A549 (cell line): ENCODE results near the gene ABCC4. TPM values are rescaled to one million over a fixed set of nuclear protein-coding genes. Genes with fewer than 3 reads are reported as not detected.

Experiments used
- ATAC-seq, 2 experiments: fragments of 200-7000 bp in 1 of 2; fragments of >200 bp in 1 of 2; cut with Nextera tagmentation in 1 of 2; cut with Tn5 transposase in 1 of 2; 3 replicates each; pipeline versions ENCODE4 v1.8.0 to v1.9.1; 2018 to 2020; ENCODE audit warnings: mild to moderate bottlenecking in 1 of 2, moderate library complexity in 1 of 2
- CTCF ChIA-PET: fragments of 300-600 bp; sonication (Branson Sonifier 250); formaldehyde crosslinking; extraction: SDS; loops from one replicate; lab custom pipeline; 2021; ENCODE audit warnings: antibody characterized with exemption, inconsistent platforms; lab: Yijun Ruan, JAX
- POLR2A ChIA-PET: fragments of 350-600 bp; formaldehyde crosslinking; extraction: SDS; loops from one replicate; lab custom pipeline; 2021; ENCODE audit warnings: antibody characterized with exemption, inconsistent platforms; lab: Yijun Ruan, JAX
- DNase-seq, 2 experiments: peaks; one replicate each; pipeline versions ENCODE4 v3.0.0 to v3.0.0-alpha.2; 2011 to 2016; ENCODE audit warnings: low read depth in 1 of 2, low spot score in 1 of 2
- FAIRE-seq: peaks from 2 replicates; lab custom pipeline; 2011; peaks lifted over from hg19 to GRCh38; lab: Jason Lieb, UNC
- H3K27ac ChIP-seq, 2 experiments: fragments of >200 bp; sonication (Bioruptor Twin); formaldehyde crosslinking; 3 replicates each; pipeline ENCODE4 v1.5.1; 2016 to 2017
- H3K4me1 ChIP-seq: fragments of >200 bp; sonication (Bioruptor Twin); formaldehyde crosslinking; 3 replicates; pipeline ENCODE4 v1.6.1; 2016
- H3K4me2 ChIP-seq: fragments of >200 bp; sonication (Bioruptor Twin); formaldehyde crosslinking; 3 replicates; pipeline ENCODE4 v1.6.1; 2016
- H3K4me3 ChIP-seq: fragments of >200 bp; sonication (Bioruptor Twin); formaldehyde crosslinking; 3 replicates; pipeline ENCODE4 v1.5.1; 2016
- H3K9me3 ChIP-seq: fragments of >200 bp; sonication (Bioruptor Twin); formaldehyde crosslinking; 3 replicates; pipeline ENCODE4 v1.6.1; 2016
- CBX2 ChIP-seq: fragments of 200-600 bp; sonication (generic); IDR thresholded peaks from 2 replicates; pipeline ENCODE4 v1.6.1; 2016; ENCODE audit warnings: low read depth, mild to moderate bottlenecking, borderline replicate concordance
- E2F6 ChIP-seq: IDR thresholded peaks from 2 replicates; pipeline ENCODE4 v1.6.1; 2012; ENCODE audit warnings: low read depth, borderline replicate concordance
- FOXS1 ChIP-seq: fragments of 250-450 bp; sonication (Bioruptor Pico); IDR thresholded peaks from 2 replicates; pipeline ENCODE4 v1.5.0; 2020; ENCODE audit warnings: mild to moderate bottlenecking, moderate library complexity
- GATA3 ChIP-seq: IDR thresholded peaks from 2 replicates; pipeline ENCODE4 v1.6.1; 2012; ENCODE audit warnings: borderline replicate concordance
- HDAC2 ChIP-seq: fragments of 200-600 bp; sonication (generic); IDR thresholded peaks from 2 replicates; pipeline ENCODE4 v1.6.1; 2016
- HES2 ChIP-seq: fragments of >200 bp; sonication (Bioruptor Twin); formaldehyde crosslinking; IDR thresholded peaks from 2 replicates; pipeline ENCODE4 v1.6.1; 2016
- HMGXB4 ChIP-seq: fragments of 250-450 bp; sonication (Bioruptor Pico); IDR thresholded peaks from 2 replicates; pipeline ENCODE4 v1.5.0; 2021; ENCODE audit warnings: mild to moderate bottlenecking, moderate library complexity, borderline replicate concordance
- HOXB13 ChIP-seq: fragments of 250-450 bp; sonication (Bioruptor Pico); IDR thresholded peaks from 2 replicates; pipeline ENCODE4 v1.5.0; 2020; ENCODE audit warnings: low read depth, mild to moderate bottlenecking, moderate library complexity
- JUNB ChIP-seq: fragments of >200 bp; sonication (Bioruptor Twin); formaldehyde crosslinking; IDR thresholded peaks from 2 replicates; pipeline ENCODE4 v1.6.1; 2016
- MAFK ChIP-seq: fragments of 450-650 bp; IDR thresholded peaks from 2 replicates; pipeline ENCODE4 v1.6.1; 2014; ENCODE audit not compliant: partially characterized antibody
- MAZ ChIP-seq: fragments of 150-350 bp; IDR thresholded peaks from 2 replicates; pipeline ENCODE4 v1.6.1; 2014; ENCODE audit warnings: antibody characterized with exemption, low read depth, low read length, borderline replicate concordance
- MYC ChIP-seq: IDR thresholded peaks from 2 replicates; pipeline ENCODE4 v1.6.1; 2012; ENCODE audit warnings: mild to moderate bottlenecking, inconsistent platforms, low read length, improper control_type of control experiment, borderline replicate concordance
- NPAS2 ChIP-seq: fragments of 250-450 bp; sonication (Bioruptor Pico); IDR thresholded peaks from 2 replicates; pipeline ENCODE4 v1.8.0; 2022; ENCODE audit warnings: mild to moderate bottlenecking, moderate library complexity, borderline replicate concordance
- NR3C1 ChIP-seq: fragments of >200 bp; sonication (Bioruptor Twin); formaldehyde crosslinking; IDR thresholded peaks from 3 replicates; pipeline ENCODE4 v1.6.1; 2017
- PHF8 ChIP-seq: fragments of 200-600 bp; sonication (generic); IDR thresholded peaks from 2 replicates; pipeline ENCODE4 v1.6.1; 2016; ENCODE audit warnings: low read depth, mild to moderate bottlenecking, antibody characterized with exemption, moderate library complexity, borderline replicate concordance
- RAD21 ChIP-seq, 2 experiments: fragments of >200 bp in 1 of 2; sonication (Bioruptor Twin) in 1 of 2; formaldehyde crosslinking in 1 of 2; IDR thresholded peaks in 1 of 2; conservative IDR thresholded peaks in 1 of 2; 2 replicates in 1 of 2; 3 replicates in 1 of 2; pipeline ENCODE4 v1.6.1; 2012 to 2018; ENCODE audit warnings: inconsistent platforms in 1 of 2
- RCOR1 ChIP-seq: fragments of 150-350 bp; IDR thresholded peaks from 2 replicates; pipeline ENCODE4 v1.6.1; 2014; ENCODE audit warnings: antibody characterized with exemption, low read length, low read depth
- SREBF2 ChIP-seq: fragments of 450-650 bp; IDR thresholded peaks from 2 replicates; pipeline ENCODE4 v1.6.1; 2014; ENCODE audit warnings: mild to moderate bottlenecking, moderate library complexity
- TFCP2L1 ChIP-seq: fragments of 250-450 bp; sonication (Bioruptor Pico); IDR thresholded peaks from 2 replicates; pipeline ENCODE4 v1.5.0; 2021; ENCODE audit warnings: mild to moderate bottlenecking
- ZFP36 ChIP-seq: fragments of 450-650 bp; IDR thresholded peaks from 2 replicates; pipeline ENCODE4 v1.6.1; 2014; ENCODE audit warnings: borderline replicate concordance; ENCODE audit not compliant: partially characterized antibody
- ZSCAN20 ChIP-seq: fragments of 250-450 bp; sonication (Bioruptor Pico); IDR thresholded peaks from 2 replicates; pipeline ENCODE4 v1.8.0; 2022; ENCODE audit warnings: mild to moderate bottlenecking, moderate library complexity
- WGBS: methylation state at CpG from one replicate; pipeline ENCODE4 v1.1.6; 2017; ENCODE audit errors: missing lambda C conversion rate; 5-methylcytosine and 5-hydroxymethylcytosine counted together
- polyA plus RNA-seq, 4 experiments: library from polyadenylated mRNA; depleted of rRNA in 3 of 4; stranded (reverse); fragments of >200 nt; fragmentation: RNase III in 1 of 4; extraction: RNeasy Plus Mini Kit Qiagen cat#74134 plus additional on column Dnase treatment in 1 of 4; gene quantifications; 2 replicates in 3 of 4; 3 replicates in 1 of 4; pipeline ENCODE4 v1.2.3, GENCODE V29; 2011 to 2017
- TF ChIP-seq, protein P1 (sequence below): fragments of 250-450 bp; sonication (Bioruptor Pico); IDR thresholded peaks from 2 replicates; pipeline ENCODE4 v1.5.0; 2020; ENCODE audit warnings: low read depth, mild to moderate bottlenecking, moderate library complexity

Gene ABCC4
- polyA plus RNA-seq, 2 of the 4 experiments (the other 2 are of a cell fraction): 23.5 to 56.2 TPM

DNA sequence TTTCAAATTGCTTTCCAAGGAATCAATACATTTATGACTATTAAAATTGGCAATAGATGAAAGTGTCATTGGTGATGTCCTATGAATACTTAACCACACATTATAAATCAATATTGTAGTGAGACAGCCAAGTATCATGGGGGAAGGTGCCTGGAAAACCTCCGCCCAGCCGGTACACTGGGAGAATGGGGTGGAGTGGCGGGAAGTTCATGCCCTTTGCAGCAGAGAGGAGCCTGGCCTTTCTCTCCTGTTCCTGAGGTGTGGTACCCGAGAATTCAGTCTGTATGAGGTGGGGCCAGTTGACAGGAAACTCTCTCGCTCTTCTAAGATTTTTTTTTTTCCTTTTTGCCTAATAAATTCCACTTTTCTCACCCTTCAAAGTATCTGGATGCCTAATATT, 25.4 kb upstream of the ABCC4 start (continued):
- TF ChIP-seq NR3C1 (no peak), HES2 (no peak)
- TF ChIP-seq, all 56 proteins: peak for 0

DNA sequence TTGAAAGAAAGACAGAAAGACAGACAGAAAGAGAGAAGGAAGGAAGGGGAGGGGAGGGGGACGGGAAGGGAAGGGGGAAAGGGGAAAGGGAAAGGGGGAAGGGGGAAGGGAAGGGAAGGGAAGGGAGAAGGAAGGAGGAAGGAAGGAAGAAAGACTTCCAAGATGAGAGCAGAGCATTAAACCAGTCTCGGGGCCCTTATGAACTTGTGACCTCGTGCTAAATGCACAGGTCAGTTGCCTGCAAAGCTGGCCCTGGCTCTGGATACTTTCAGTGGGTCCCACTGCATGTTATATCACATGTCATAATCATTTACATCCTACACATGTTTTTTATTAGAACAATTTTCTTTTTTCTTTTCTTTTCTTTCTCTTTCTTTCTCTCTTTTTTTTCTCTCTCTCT, 24.2 kb upstream of the ABCC4 start:
- ChIA-PET POLR2A (no interaction called here), CTCF (no interaction called here)
- H3K4me1 ChIP-seq: no peaks in the 10 kb centered on the region
- WGBS: 71% methylated on average over 3 of the region's 3 CpGs
- ATAC-seq: no peak
- H3K4me2 ChIP-seq: no peak overlapping the region
- FAIRE-seq: no peak
- no peaks in the 10 kb centered on the region for H3K9me3 ChIP-seq
- no peak for DNase-seq
- no peak overlapping the region for H3K27ac ChIP-seq
- H3K4me3 ChIP-seq: no peak overlapping the region
- TF ChIP-seq MAZ: no peak
- TF ChIP-seq HOXB13 (CRISPR knock-in tag): no peak
- TF ChIP-seq RAD21 (conservative IDR thresholded peaks at IDR 0.05 in 1 of 2, IDR thresholded peaks at IDR 0.05 in 1 of 2): no peak
- no peak for TF ChIP-seq HMGXB4 (CRISPR knock-in tag)
- no peak for TF ChIP-seq NPAS2 (CRISPR knock-in tag)
- no peak for TF ChIP-seq E2F6
- TF ChIP-seq ZSCAN20 (CRISPR knock-in tag): no peak

DNA sequence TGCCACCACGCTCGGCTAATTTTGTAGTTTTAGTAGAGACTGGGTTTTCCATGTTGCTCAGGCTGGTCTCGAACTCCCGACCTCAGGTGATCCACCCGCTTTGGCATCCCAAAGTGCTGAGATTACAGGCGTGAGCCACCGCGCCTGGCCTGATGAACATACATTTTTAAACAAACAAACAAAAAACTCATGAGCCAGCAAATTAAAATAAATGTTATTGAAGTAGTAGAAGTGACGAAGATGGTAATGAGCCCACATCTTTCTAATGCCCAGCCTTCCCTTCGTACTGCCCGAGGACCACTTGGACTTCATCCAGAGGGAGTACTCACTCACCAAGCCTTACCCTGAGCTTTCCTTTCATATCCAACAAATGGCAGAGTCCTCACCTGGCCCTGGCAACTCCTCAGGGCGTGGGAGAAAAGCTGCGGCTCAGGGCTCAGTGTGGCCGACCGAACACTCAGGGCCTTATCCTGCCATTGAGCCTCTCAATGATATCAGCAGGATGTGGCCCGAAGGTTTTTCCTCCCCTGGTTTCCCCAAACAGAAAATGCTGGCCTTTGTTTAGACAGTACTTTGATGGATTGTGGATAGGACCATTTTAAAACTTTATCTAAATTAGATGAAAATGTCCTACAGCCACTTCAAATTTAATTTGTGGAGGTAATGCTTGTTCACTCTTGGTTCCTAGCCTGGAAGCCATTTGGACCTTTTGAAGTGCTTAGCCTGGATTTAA, 22.8 kb upstream of the ABCC4 start:
- WGBS: 73% methylated on average over 16 of the region's 16 CpGs
- FAIRE-seq: no peak
- H3K27ac ChIP-seq: no peak overlapping the region
- ChIA-PET CTCF (interaction anchor here (1.5 kb wide), 1 partner anchor 11 kb away, joined by 4 read pairs; no protein-coding TSS in a partner anchor), POLR2A (no interaction called here)
- DNase-seq: no peak
- TF ChIP-seq MAFK (peak; percentile 5), RCOR1 (no peak)
- H3K9me3 ChIP-seq: no peaks in the 10 kb centered on the region
- H3K4me3 ChIP-seq: no peak overlapping the region
- H3K4me2 ChIP-seq: no peak overlapping the region
- H3K4me1 ChIP-seq: no peaks in the 10 kb centered on the region
- no peak for ATAC-seq

GRCh38 chr13:95319551-95320274, 18.5 kb upstream of the ABCC4 start:
- DNase-seq (no peak), ATAC-seq (no peak), FAIRE-seq (no peak)
- TF ChIP-seq FOXS1 (CRISPR knock-in tag) (no peak), ZSCAN20 (CRISPR knock-in tag) (no peak), MYC (no peak), ZFP36 (no peak), PHF8 (no peak), GATA3 (no peak), NPAS2 (CRISPR knock-in tag) (no peak), TFCP2L1 (no peak), HDAC2 (no peak), JUNB (no peak), SREBF2 (no peak), CBX2 (no peak), HOXB13 (CRISPR knock-in tag) (no peak)
- TF ChIP-seq, protein P1, sequence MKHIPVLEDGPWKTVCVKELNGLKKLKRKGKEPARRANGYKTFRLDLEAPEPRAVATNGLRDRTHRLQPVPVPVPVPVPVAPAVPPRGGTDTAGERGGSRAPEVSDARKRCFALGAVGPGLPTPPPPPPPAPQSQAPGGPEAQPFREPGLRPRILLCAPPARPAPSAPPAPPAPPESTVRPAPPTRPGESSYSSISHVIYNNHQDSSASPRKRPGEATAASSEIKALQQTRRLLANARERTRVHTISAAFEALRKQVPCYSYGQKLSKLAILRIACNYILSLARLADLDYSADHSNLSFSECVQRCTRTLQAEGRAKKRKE: no peak
- no peak overlapping the region for H3K4me2 ChIP-seq
- WGBS: 77% methylated on average over 9 of the region's 9 CpGs
- H3K27ac ChIP-seq: no peak overlapping the region
- no peaks in the 10 kb centered on the region for H3K9me3 ChIP-seq
- no peak overlapping the region for H3K4me3 ChIP-seq
- H3K4me1 ChIP-seq: peaks cover 4% of the 10 kb centered on the region
- ChIA-PET CTCF (interaction anchor here (0.6 to 1.0 kb wide), 2 partner anchors 61 to 130 kb away, joined by 3 read pairs; no protein-coding TSS in a partner anchor), POLR2A (no interaction called here)
